Stimulated activated CD8-positive, alpha-beta memory T cell treated with anti-CD3 and anti-CD28 coated beads, Interleukin-4, amount 100 ng/mL, for 1 hour (primary cell): ENCODE results near the gene SIGLEC1.

Experiments used
- DNase-seq, 2 donors: peaks; one replicate each; pipeline ENCODE4 v3.0.0-alpha.2; 2020; ENCODE audit warnings: low read depth in 2 of 2, low spot score in 1 of 2

Gene SIGLEC1

GRCh38 chr20:3712279-3712873 lies at the start of gene SIGLEC1:
SIGLEC1 (minus strand) TSS chr20:3712600; CDS start chr20:3707128, 5,472 bp downstream.
- DNase-seq = no peak

GRCh38 chr20:3760655-3761348 lies 48.4 kb upstream of the SIGLEC1 start:
- DNase-seq = no peak

- DNase-seq = no peak
These were observed 47.5 kb upstream of the SIGLEC1 start for GRCh38 chr20:3759884-3760283.

GRCh38 chr20:3759316-3759823 lies 47.0 kb upstream of the SIGLEC1 start:
- no peak for DNase-seq

- no peak for DNase-seq
These were observed 46.2 kb upstream of the SIGLEC1 start for GRCh38 chr20:3758566-3758965.

- DNase-seq = no peak
These were observed 44.9 kb upstream of the SIGLEC1 start for GRCh38 chr20:3757268-3757667.

GRCh38 chr20:3755814-3756480 lies 43.5 kb upstream of the SIGLEC1 start:
- no peak for DNase-seq

- no peak for DNase-seq
These were observed 42.9 kb upstream of the SIGLEC1 start for GRCh38 chr20:3755269-3755668.

GRCh38 chr20:3754276-3754630 lies 41.9 kb upstream of the SIGLEC1 start:
- no peak for DNase-seq

- DNase-seq = no peak
These were observed 41.3 kb upstream of the SIGLEC1 start for GRCh38 chr20:3753501-3754275.

GRCh38 chr20:3753098-3753497 lies 40.7 kb upstream of the SIGLEC1 start:
- DNase-seq = peak in 1 of 2 donors; percentile 43

- DNase-seq = no peak
These were observed 40.0 kb upstream of the SIGLEC1 start for GRCh38 chr20:3752386-3752759.

- no peak for DNase-seq
These were observed 39.4 kb upstream of the SIGLEC1 start for GRCh38 chr20:3751675-3752385.

GRCh38 chr20:3751305-3751674 lies 38.9 kb upstream of the SIGLEC1 start:
- DNase-seq = no peak

- no peak for DNase-seq
These were observed 37.5 kb upstream of the SIGLEC1 start for GRCh38 chr20:3749689-3750531.

- DNase-seq = no peak
These were observed 36.8 kb upstream of the SIGLEC1 start for GRCh38 chr20:3749087-3749688.

GRCh38 chr20:3748073-3748472 lies 35.7 kb upstream of the SIGLEC1 start:
- no peak for DNase-seq

- no peak for DNase-seq
These were observed 35.1 kb upstream of the SIGLEC1 start for GRCh38 chr20:3747471-3747870.

- no peak for DNase-seq
These were observed 33.3 kb upstream of the SIGLEC1 start for GRCh38 chr20:3745686-3746173.
